Activated CD8-positive, alpha-beta memory T cell treated with anti-CD3 and anti-CD28 coated beads for 4 hours (primary cell): ENCODE results near the gene AFAP1L2.
"Not testable (repeated sequence)": the region's sequence is repeated elsewhere in the genome, so short reads cannot be mapped to it uniquely, and the experiment has no call there.

Experiments used
- DNase-seq, 2 donors: peaks; one replicate each; pipeline ENCODE4 v3.0.0-alpha.2; 2020; ENCODE audit warnings: low read depth in 2 of 2

The AFAP1L2 gene

DNA sequence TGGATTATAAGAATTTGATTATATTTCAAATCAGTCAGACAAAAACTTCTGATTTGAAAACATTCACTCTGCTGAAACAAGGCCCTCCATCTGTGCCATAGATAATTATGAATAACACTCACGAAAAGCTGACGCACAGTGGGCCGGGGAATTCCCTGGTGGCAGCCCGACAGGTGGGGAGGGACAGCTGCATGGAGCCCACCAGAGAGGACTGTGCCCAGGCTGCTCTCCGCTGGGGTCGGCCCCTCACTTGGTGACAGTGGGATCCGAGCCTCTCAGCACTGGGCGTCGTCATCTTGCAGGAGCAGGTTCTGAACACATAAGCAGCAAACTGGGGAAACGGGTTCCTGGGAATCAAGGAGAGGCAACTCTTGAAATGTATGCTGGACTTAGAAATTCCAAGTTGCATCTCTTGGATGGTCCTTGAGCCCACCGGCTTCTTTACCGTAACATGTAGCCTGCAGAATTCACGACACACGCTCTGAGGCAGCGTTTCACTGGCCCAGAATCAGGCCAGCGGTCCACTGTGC is 41.4 kb downstream of the AFAP1L2 start:
- DNase-seq = no peak

DNA sequence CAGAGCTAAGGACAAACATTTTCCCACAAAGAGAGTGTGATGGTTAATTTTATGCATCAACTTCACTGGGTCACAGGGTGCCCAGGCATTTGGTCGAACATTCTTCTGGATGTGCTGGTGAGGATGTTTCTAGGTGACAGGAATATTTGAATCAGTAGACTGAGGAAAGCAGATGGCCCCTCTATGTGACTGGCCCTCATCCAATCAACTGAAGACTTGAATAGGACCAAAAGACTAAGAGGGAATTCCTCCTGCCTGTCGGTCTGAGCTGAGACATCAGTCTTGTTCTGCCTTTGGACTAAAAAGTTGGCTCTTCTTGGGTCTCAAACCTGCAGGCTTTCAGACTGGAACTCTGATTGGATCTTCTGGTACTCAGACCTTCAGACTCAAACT is 44.4 kb downstream of the AFAP1L2 start:
- DNase-seq = no peak

DNA sequence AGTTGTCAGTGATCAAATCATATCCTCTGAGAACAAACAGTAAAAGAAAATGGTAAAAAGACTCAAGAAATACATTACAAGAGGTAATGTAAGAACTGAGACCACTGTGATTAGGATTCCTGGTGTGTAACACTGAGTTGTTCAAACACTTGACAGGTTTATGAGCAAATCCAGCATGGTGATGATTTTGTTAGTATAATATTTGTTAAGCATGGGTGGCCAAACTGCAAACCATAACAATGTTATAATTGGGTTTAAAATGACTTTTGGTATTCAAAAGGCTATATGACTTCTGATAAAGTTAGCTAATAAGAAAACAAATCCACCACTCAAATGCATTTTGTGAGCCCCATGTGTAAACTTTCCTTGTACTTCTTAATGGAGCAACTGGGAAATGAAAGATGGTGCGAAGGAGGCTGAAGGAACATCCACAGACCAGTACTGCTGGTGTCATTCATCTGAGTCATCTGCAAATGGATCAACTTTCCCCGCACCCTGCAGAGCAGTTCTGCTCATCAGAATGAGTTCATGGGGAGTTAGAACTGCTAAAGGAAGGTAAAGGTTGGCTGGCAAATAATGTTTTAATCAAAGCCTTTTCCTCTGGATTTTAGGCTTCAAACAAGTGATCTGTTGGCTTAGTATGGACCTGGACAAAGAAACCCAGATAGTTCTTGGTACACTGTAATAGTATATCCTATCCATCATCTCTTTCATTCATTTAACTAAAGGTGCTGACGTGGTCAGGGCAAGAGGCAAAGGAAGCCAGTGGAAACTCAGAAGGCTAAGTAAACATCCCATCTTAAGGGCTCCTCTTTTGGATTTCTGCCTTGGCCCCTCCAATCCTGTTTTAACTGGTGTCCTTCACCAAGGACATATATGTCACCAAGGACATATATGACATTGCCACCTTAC is 45.0 kb downstream of the AFAP1L2 start:
- DNase-seq = no peak

DNA sequence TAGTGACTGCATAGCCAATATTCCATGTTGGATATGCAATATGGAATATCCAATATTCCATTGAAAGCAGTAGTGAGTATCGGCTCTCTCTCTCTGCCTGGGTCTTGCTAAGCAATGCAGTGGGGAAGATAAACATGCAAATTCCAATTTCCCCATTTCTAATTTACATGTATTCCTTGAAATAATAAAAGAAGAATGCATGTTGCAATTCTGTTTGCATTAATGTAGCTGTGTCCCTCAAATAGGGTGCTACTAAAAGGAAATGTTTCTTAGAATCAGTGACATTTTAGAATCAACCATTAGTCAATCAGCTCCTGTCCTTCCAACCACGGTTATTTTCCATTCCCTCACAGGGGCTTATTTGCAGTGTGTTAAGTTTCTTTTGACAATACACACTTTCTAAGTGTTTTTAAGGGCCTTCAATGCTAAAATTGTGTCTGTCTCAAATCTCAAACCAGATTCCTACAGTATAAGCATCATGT is 46.7 kb downstream of the AFAP1L2 start:
- DNase-seq = no peak

DNA sequence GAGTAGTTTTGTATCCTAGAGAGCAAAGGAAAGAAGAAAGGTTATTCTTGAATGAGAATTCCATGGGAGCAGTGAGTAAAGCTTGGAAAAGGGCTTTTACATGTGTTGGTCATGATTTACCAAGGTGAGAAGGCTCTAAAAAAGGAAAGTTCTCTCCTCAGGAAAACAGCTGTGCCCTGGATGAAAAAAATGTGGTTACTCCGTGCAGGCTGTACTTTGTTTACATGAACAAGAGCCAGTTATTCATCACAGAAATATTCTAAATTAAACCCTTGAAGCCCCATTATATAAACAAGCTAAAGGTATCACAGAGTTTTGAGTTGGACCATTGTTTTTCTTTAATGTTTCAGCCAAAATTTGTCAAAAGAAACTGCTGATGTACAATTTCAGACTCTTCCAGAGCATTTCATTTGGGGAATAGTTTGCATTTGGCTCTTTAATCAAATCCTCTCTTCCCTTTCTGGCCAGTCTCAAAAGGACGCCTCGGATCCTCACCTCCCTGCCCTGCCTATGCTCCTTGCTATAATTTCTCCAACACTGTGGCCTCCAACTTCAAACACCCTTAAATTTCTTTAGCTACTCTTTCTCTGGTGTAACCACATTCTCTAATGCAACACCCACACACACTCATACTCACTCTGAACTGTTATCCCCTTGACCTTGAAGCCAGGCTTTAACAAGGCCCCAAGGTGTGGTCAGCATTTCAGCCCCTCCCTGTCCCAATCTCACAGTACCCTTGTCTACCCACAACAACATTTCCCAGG is 47.4 kb downstream of the AFAP1L2 start:
- no peak for DNase-seq

DNA sequence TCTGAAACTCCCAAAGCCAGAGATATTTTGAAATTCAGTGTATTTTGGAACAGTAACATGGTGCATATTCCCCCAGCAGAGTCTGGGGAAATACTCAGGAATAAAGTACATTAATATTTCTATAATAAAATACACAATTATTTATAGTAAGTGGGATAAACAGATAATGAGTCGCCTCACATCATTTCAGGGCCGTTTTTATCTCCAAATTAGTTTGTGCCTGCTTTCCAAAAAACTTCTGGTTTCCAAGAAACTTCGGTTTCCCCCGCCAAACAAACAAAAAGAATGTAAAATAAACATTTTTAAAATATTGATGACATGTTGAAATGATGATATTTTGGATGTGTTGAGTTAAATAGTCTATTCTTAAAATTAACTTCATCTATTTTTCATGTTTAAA is 48.2 kb downstream of the AFAP1L2 start:
- no peak for DNase-seq

DNA sequence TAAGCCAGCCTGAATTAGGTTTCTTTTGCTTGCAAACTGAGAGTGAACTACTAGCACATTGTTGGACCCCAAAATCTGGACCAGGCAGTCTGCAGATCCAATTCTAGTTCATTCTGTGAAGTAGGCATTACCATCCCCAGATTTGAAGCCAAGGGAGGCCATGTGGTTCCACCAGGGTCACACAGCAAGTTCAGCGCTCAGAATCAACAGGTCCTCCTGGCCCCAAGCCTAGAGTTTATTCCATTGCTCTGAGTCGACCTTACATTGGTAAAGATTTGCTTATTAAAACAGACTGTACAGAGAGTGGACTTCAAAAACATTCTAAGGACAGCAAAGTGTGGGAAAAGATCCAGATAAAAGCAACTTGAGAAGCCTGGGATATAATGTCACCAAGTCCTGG is 50.9 kb downstream of the AFAP1L2 start:
- no peak for DNase-seq

DNA sequence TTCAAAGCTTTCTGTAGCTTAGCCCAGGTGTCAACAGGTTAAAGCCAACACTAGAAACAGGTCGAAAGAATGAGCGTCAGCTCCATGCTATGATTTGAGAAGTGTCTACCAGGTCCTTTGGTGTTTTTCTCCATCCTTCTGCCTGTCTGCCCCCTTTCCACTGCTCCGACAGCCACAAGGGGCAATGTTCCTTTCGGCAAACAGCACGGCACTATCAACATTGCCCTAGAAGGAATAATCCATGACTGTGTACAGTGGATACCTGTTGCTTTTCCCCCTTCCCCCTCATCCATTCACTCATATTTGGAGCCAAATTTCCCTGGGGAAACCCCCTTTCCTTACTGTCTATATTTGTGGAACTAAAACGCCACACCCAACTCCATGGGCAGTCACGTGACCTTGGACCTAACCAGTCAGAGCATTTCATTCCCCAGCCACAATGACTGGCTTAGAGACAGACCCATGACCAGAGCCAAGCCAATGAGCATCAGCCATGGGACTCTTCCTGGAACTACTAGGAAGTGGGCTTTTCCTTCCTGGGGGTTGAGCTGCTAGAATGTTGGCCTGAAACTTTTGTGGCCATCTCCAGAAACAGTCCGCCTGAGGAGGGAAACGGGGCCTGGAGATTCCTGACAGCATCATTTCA is 51.5 kb downstream of the AFAP1L2 start:
- no peak for DNase-seq

DNA sequence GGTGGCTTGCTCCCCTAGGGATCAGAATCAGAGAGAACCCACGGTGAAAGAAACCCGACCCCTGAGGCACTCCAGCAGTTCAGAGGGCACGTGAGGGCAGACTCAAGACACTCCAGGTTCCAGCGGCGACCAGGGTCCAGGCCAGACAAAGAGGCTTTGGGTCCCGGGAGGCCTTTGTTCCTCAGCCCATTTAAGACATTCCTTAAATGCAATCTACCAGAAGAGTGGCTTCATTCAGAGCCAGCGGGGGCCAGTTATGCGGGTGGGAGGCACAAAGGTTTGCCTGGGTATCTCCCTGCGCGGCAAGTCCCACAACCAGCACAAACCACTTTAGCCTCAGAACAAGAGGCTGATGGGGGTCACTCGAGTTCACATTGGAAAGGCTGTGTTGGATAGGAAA is 53.6 kb downstream of the AFAP1L2 start:
- DNase-seq = no peak

DNA sequence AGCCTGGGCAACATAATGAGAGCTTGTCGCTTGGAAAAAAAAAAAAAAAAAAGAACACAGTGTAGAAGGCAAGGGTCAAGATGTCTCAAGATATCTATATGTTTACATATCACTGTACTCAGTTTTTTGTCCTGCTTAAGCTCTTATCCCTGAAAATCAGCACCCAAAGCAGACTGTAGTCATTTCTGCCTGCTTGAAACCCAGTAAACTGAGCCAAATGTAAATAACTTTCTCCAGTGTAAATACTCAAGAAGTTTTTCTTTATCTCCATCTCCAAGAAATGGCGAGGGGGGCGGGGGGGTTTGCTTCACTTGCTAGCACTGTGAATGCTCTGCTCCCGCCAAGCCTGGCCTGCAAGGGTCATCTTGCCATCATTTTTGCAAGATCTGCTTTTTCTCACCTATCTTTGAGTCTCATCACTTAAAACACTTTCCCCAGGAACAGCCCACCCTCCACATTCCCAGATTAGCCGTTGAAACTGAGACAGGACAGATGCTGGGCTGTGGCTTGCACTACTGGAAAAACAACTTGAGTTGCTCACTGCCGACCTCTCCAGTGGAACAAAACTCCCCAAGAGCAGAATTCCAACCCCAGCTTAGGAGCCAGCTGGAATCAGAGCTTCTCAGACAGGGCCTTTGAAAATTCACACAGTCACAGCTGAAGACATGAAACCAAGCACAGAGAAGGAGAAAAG is 54.6 kb downstream of the AFAP1L2 start:
- DNase-seq = no peak

DNA sequence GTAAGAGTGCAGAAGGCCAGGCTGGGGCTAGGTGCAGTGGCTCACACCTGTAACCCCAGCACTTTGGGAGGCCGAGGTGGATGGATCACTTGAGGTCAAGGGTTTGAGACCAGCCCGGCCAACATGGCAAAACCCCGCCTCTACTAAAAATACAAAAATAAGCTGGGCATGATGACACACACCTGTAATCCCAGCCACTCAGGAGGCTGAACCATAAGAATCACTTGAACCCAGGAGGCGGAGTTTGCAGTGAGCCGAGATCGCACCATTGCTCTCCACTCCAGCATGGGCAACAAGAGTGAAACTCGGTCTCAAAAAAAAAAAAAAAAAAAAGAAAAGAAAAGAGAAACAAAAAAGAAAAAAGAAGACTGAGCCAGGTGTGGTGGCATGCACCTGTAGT is 55.2 kb downstream of the AFAP1L2 start:
- not testable (repeated sequence) for DNase-seq

DNA sequence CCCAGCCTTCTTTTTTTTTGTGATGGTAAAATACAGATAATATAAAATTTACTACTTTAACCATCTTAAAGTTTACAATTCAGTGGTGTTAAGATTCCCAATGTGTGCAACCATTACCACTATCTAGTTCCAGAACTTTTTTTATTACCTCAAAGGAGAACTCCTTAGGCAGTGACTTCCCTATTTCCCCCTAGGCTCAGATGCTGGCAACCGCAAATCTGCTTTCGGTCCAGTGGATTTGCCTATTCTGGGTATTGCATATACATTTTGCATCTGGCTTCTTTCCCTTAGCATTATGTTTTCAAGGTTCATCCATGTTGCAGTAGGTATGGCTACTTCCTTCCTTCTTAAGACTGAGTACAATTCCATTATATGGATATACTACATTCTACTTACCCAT is 56.5 kb downstream of the AFAP1L2 start:
- DNase-seq = no peak

DNA sequence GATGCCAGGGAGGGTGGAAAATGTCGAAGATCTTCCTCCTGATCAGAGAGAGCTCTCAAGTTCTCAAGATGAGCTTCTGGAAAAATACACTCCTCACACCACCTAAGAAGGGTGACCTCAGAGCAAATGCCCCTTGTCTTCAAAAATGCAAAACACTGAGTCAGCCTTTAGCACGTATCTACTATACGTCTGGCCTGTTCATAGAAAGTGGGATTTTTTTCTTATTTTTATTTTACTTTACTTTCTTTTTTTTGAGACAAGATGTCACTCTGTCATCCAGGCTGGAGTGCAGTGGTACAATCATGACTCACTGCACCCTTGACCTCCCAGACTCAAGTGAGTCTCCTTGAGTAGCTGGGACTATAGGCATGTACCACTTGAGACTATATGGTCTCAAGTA is 57.1 kb downstream of the AFAP1L2 start:
- DNase-seq = no peak

DNA sequence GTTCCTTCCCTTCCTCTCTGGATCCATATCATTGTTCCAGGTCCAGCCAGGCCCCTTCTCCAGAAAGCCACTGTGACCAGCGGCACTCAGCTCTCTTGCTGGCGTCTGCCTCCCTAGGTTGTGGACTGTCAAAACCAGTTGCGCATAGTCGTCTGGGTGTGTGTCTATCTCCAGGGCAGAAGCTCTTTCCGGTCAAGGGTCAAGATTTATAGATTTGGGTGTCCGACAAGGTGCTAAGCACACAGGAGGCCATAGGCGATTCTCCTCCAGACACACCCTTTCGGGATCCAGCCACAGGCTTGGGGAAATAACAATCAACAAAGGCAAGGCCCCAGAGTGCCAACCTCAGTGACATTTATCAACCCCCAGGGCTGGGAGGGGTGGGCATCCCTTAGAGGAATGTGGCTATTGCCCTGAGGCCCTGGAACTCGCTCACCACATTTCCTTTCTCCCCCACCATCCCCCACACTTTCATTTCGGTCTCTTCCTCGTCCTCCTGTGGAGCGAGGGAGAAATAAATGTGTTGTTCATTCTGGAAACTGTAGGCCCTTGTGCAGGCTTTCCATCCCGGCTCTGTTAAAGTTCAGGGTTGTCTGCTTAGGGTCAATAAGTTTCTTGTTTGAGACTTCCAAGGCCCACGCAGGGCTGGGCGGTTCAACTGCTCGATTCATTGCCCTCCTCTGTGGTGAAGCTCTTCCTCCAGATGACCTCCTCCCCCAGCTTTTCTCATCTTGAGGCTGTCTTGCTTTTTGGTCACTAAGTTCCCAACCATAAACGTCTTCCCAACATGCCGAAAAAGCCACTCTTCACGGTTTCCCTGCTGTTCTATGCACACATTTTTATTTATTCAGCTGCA is 57.9 kb downstream of the AFAP1L2 start:
- no peak for DNase-seq

DNA sequence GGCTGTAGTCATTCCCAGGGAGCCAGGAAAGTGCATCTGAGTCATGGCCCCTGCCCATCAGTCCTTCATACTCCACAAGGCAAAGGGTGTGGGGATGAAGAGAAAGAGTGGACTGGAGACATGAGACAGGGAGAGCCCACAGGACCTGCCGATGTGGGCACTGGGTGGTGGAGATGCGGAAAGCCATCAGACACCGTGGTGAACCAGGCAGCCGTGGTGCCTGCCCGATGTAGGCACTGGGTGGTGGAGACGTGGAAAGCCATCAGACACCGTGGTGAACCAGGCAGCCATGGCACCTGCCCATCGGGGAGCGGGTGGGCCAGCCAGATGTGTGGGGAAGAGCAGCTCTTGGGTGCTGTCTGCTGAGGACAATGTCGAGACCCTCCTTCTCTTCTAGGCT is 58.6 kb downstream of the AFAP1L2 start:
- DNase-seq = no peak

DNA sequence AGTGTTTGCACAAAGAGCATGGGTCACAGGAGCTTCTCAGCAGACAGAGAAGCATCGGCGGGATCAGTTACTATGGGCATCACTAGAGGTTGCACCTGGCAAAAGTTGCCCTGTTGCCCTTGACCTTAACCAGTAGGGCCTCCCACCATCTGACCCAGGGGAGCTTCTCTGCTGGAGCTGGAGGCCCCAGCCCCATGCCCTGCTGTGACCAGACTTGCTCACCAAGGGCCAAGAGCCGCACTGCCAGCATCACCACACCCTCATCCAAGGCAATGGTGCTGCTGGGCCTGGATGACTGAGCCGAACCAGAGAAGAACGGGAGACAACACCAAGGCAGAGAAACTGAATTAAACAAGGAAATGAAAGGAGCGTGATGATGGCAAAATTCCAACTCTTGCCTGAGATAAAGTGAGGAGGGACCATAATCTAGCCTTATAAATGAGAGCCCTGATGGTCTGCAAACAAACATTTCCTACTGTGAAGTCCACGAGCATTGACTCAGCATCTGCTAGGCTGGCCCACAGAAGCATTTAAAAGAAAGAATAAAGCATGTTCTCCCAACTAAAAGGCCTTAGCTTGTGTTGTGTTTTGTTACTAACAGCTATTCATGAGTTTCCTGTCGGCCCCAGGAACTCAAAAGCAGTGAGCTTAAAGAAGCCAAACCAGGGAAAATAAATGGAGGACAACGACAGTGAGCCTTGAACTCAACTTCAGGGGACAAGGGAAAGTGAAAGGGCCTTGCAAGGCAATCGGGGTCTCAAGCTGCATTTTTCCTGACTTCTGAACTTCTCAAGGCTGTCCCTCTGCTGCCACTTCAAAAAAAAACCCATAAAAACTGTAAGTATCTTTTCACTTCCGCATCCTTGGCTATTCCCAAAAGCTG is 60.4 kb downstream of the AFAP1L2 start:
- DNase-seq = no peak

DNA sequence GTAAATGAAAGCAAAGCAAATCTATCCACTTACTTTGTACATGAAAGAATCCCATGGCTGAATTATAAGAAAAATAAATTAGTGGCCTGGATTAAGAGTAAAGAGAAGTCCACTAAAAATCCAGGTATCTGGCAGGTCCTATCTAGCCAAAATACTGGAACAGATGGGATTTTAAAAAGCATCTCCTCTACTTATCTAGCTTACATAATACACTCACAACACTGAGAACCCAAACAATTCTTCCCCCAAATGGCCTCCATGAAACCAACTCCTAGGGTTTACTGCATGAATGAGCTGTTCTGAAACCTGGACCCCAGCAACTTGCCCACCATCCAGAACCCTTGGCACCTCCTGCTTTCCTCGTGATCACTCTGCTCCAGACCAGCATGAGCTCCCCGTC is 61.3 kb downstream of the AFAP1L2 start:
- DNase-seq = no peak

DNA sequence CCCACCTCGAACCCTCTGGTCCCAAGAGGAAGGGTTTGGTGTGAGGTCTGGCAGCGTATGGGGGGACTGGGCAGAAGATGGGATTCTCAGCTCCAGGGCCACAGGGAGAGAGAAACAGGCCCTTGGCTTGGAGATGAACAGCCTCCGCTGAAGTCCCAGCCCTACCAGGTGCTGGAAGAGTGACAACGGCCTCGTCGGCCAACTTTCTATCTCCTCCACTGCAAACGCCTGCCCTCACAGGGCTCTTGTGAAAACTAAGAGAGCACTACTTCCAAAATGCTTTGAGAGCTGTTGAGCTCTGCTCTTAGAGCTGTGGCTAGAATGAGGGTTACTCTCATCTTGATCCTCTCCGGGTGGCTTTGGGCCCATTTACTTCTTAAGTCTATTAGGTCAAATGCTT is 63.5 kb downstream of the AFAP1L2 start:
- no peak for DNase-seq
